Osteoblast (primary cell): ENCODE data around the gene YWHAE. TPM values are rescaled to one million over a fixed set of nuclear protein-coding genes. Genes with fewer than 3 reads are reported as not detected.

Experiments used
- DNase-seq: peaks from one replicate; pipeline ENCODE4 v3.0.0; 2011; ENCODE audit warnings: low spot score, mixed read lengths; ENCODE audit not compliant: insufficient read length; ENCODE audit errors: missing footprints
- H2AFZ ChIP-seq: 2 replicates; pipeline ENCODE4 v1.6.0; 2011; ENCODE audit warnings: mild to moderate bottlenecking, low read length
- H3K27ac ChIP-seq: 2 replicates; pipeline ENCODE4 v1.5.1; 2011; ENCODE audit warnings: mild to moderate bottlenecking, low read depth, low read length, moderate library complexity
- H3K27me3 ChIP-seq: 2 replicates; pipeline ENCODE4 v1.6.0; 2012; ENCODE audit warnings: mild to moderate bottlenecking, control low read depth, inconsistent platforms, low read length, moderate library complexity; ENCODE audit not compliant: insufficient read depth
- H3K36me3 ChIP-seq: 2 replicates; pipeline ENCODE4 v1.5.1; 2011; ENCODE audit warnings: mild to moderate bottlenecking, low read length, control low read depth, moderate library complexity; ENCODE audit not compliant: insufficient read depth
- H3K4me1 ChIP-seq: 2 replicates; pipeline ENCODE4 v1.5.1; 2011; ENCODE audit warnings: mild to moderate bottlenecking, low read length, control low read depth, moderate library complexity; ENCODE audit not compliant: insufficient read depth
- H3K4me2 ChIP-seq: 2 replicates; pipeline ENCODE4 v1.6.0; 2011; ENCODE audit warnings: mild to moderate bottlenecking, low read length; ENCODE audit not compliant: insufficient read depth
- H3K4me3 ChIP-seq: fragments of 200-600 bp; sonication (generic); 3 replicates; pipeline ENCODE4 v1.5.1; 2012; ENCODE audit warnings: mild to moderate bottlenecking, low read length, inconsistent platforms; ENCODE audit not compliant: insufficient read depth
- H3K79me2 ChIP-seq: 2 replicates; pipeline ENCODE4 v1.6.0; 2012; ENCODE audit warnings: mild to moderate bottlenecking, low read length, control low read depth, inconsistent platforms; ENCODE audit not compliant: insufficient read depth
- H3K9me3 ChIP-seq: 2 replicates; pipeline ENCODE4 v1.5.1; 2011; ENCODE audit warnings: low read depth, low read length, control low read depth
- H4K20me1 ChIP-seq: 2 replicates; pipeline ENCODE4 v1.6.0; 2012; ENCODE audit warnings: mild to moderate bottlenecking, low read length, control low read depth; ENCODE audit not compliant: insufficient read depth
- total RNA-seq: library from RNA; depleted of rRNA; stranded (reverse); fragments of >200 nt; gene quantifications from 2 replicates; pipeline ENCODE4 v1.2.3, GENCODE V29; 2012
- TF ChIP-seq, protein P1 (sequence below): IDR thresholded peaks from 2 replicates; pipeline ENCODE4 v1.5.1; 2011; ENCODE audit warnings: mild to moderate bottlenecking, low read depth, low read length, moderate library complexity; ENCODE audit errors: extremely low read depth

YWHAE gene
- total RNA-seq, 1 donor: 433 TPM

DNA sequence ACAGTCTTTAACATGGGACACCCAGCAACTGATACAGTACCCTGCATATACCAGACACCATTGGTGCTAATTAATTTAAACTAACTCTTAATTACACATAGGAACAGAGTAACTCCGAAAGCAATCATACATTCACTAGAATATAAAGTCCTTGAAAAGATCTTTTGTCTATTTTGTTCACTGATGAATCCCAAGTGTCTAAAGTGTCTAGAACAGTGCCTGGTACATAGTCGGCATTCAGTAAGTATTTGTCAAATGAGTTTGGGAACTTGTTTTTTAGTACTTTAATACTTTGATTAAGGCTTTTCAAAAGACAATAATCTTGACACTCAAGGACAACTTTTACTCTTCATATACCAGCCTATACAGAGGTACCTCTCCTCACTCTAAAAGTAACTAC, 13.8 kb downstream of the YWHAE start:
- H3K4me3 ChIP-seq: no peak overlapping the region
- TF ChIP-seq, protein P1, sequence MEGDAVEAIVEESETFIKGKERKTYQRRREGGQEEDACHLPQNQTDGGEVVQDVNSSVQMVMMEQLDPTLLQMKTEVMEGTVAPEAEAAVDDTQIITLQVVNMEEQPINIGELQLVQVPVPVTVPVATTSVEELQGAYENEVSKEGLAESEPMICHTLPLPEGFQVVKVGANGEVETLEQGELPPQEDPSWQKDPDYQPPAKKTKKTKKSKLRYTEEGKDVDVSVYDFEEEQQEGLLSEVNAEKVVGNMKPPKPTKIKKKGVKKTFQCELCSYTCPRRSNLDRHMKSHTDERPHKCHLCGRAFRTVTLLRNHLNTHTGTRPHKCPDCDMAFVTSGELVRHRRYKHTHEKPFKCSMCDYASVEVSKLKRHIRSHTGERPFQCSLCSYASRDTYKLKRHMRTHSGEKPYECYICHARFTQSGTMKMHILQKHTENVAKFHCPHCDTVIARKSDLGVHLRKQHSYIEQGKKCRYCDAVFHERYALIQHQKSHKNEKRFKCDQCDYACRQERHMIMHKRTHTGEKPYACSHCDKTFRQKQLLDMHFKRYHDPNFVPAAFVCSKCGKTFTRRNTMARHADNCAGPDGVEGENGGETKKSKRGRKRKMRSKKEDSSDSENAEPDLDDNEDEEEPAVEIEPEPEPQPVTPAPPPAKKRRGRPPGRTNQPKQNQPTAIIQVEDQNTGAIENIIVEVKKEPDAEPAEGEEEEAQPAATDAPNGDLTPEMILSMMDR: no peak
- no peak for DNase-seq
- H2AFZ ChIP-seq: no peak overlapping the region
- H3K27ac ChIP-seq: no peak overlapping the region
- H3K27me3 ChIP-seq: no peaks in the 10 kb centered on the region
- H3K4me1 ChIP-seq: peaks cover 41% of the 10 kb centered on the region
- H4K20me1 ChIP-seq: peaks cover 89% of the 10 kb centered on the region
- H3K79me2 ChIP-seq: peaks cover 99% of the 10 kb centered on the region
- no peaks in the 10 kb centered on the region for H3K9me3 ChIP-seq
- peaks cover 10% of the 10 kb centered on the region for H3K36me3 ChIP-seq
- no peak overlapping the region for H3K4me2 ChIP-seq

DNA sequence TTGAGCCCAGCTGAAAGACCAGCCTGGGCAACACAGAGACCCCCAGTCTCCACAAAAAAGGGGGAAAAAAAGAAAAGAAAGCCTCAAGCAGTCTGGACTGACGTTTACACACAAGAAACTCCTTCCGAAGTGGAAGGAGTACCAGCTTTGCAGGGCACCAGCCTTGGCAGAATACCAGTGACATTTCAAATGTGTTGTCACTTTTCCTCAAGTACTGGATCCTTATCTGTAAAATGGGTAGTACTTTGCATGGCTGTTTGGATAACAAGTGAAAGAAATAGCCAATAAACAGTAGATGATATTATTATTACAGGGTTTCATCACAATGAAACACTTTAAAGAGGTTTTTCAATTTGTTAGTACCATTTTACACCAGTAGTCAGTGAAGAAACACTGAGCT, 14.2 kb downstream of the YWHAE start:
- Histone ChIP-seq H3K79me2 (peaks cover 99% of the 10 kb centered on the region), H4K20me1 (peaks cover 89% of the 10 kb centered on the region), H3K27ac (peak overlapping the region; percentile 21), H2AFZ (no peak overlapping the region), H3K27me3 (no peaks in the 10 kb centered on the region), H3K36me3 (peaks cover 10% of the 10 kb centered on the region), H3K4me1 (peaks cover 40% of the 10 kb centered on the region), H3K4me2 (peak overlapping the region; percentile 26), H3K4me3 (no peak overlapping the region), H3K9me3 (no peaks in the 10 kb centered on the region)
- TF ChIP-seq, protein P1: no peak
- no peak for DNase-seq

DNA sequence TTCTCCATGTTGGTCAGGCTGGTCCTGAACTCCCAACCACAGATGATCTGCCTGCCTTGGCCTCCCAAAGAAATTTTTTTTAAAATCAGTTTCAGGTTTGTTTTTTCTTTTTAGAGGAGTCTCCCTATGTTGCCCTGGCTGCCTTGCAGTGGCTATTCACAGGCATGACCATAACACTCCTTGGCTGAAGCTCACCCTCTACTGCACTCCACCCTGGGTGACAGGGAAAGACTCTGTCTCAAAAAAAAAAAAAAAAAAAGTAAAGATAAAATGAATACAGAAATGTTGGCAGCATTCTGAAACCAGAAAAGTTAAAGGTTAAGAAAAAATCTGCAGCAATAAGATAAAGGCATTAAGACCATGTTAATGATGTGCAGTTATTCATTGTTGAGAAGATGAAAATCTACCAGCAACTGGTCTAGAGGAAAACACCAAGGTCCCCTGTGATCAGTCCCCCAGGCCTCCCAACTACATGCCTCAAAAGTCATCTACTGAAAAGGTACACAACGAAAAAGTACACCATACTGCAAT, 15.1 kb downstream of the YWHAE start:
- no peak for DNase-seq
- TF ChIP-seq, protein P1: no peak
- H4K20me1 ChIP-seq: peaks cover 89% of the 10 kb centered on the region
- H3K4me3 ChIP-seq: no peak overlapping the region
- H2AFZ ChIP-seq: no peak overlapping the region
- no peak overlapping the region for H3K27ac ChIP-seq
- H3K79me2 ChIP-seq: peaks cover 99% of the 10 kb centered on the region
- no peaks in the 10 kb centered on the region for H3K9me3 ChIP-seq
- peaks cover 10% of the 10 kb centered on the region for H3K36me3 ChIP-seq
- no peaks in the 10 kb centered on the region for H3K27me3 ChIP-seq
- H3K4me2 ChIP-seq: no peak overlapping the region
- peaks cover 41% of the 10 kb centered on the region for H3K4me1 ChIP-seq

DNA sequence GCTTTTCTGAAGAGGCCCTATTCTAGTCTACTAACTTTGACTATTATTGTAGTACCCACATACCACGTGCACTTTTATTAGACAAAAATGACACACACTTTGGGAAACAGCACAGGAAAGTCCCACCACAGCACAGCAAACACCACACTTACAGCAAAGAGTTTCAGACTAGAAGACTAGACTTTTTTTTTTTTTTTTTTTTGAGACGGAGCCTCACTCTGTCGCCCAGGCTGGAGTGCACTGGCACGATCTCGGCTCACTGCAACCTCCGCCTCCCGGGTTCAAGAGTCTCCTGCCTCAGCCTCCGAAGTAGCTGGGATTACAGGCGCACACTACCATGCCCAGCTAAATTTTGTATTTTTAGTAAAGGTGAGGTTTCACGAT, 20.1 kb downstream of the YWHAE start:
- Histone ChIP-seq H3K27ac (peak overlapping the region; percentile 43), H3K4me3 (no peak overlapping the region), H3K79me2 (peaks cover 99% of the 10 kb centered on the region), H2AFZ (no peak overlapping the region), H3K9me3 (no peaks in the 10 kb centered on the region), H3K27me3 (no peaks in the 10 kb centered on the region), H4K20me1 (peaks cover 95% of the 10 kb centered on the region), H3K36me3 (peaks cover 13% of the 10 kb centered on the region), H3K4me2 (no peak overlapping the region), H3K4me1 (peaks cover 42% of the 10 kb centered on the region)
- no peak for DNase-seq
- TF ChIP-seq, protein P1: no peak
